Measurements from ENCODE around the gene SLF2. TPM values are rescaled to one million over a fixed set of nuclear protein-coding genes. Genes with fewer than 3 reads are reported as not detected.

Gene SLF2
- total and polyA plus RNA-seq, 2 donors from 2014 or later = 6.7 to 29.6 TPM

DNA sequence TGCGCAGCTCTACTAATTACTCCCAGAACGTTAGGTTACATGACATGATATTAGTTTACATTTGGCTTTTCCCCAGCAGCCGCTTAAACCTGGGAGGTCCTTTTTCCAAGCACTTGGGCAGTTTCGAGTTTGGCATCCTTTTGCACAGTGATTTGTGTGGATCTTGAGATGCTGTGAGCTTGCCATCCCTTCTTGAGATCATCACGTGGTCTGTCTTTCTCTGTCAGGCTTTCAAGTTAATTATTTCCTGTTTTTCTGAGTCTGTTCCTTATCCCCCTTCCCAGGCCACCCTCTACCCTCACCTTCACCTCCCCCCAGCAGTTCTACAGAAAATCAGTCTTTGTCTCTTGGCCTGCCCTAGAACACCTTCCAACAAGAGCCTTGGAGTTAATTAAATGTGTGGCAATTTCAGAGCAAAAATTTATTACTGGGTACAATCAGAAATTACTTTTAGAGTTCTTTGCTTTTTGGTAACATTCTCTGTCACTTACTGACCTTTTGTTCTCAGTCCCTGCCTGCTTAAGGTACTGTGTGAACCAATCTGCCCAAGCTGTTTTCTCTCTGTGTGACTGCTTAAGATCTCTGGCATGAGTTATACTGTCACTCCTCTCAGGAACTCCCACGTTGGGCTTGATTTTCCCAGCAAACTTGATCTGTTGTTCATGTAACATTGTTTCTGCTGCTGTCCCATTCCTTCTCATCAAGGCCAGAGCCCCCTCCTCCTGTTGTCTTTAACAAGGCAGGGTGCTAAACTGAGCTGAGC is 3.1 kb upstream of the SLF2 start:
- Histone ChIP-seq H3K9me3 (ENCODE audit: control insufficient read depth in 2 of 3, insufficient read depth in 1 of 3, low read length in 3 of 3) (no peaks in the 10 kb centered on the region), H3K27me3 (ENCODE audit: control insufficient read depth, insufficient read depth, low read length) (no peaks in the 10 kb centered on the region), H3K4me1 (ENCODE audit: control insufficient read depth in 2 of 3, insufficient read depth in 2 of 3, low read depth in 1 of 3, low read length in 3 of 3) (peaks cover 6 to 12% (median 11%) of the 10 kb centered on the region in 3 donors), H3K9ac (ENCODE audit: low read length in 3 of 3) (no peak overlapping the region), H3K27ac (ENCODE audit: low read depth in 2 of 2, low read length in 2 of 2) (peak overlapping the region in 1 of 2 donors; percentile 2), H3K4me3 (ENCODE audit: low read length in 3 of 3) (no peak overlapping the region), H3K36me3 (ENCODE audit: control insufficient read depth in 2 of 3, insufficient read depth in 3 of 3, low read length in 3 of 3) (no peaks in the 10 kb centered on the region)
- DNase-seq (peak in 4 of 5 donors; percentile 63 to 87 (median 78)), FAIRE-seq (no peak)
- intact Hi-C loops (cut with DNase I) = no loop called here
- TF ChIP-seq, protein P1, sequence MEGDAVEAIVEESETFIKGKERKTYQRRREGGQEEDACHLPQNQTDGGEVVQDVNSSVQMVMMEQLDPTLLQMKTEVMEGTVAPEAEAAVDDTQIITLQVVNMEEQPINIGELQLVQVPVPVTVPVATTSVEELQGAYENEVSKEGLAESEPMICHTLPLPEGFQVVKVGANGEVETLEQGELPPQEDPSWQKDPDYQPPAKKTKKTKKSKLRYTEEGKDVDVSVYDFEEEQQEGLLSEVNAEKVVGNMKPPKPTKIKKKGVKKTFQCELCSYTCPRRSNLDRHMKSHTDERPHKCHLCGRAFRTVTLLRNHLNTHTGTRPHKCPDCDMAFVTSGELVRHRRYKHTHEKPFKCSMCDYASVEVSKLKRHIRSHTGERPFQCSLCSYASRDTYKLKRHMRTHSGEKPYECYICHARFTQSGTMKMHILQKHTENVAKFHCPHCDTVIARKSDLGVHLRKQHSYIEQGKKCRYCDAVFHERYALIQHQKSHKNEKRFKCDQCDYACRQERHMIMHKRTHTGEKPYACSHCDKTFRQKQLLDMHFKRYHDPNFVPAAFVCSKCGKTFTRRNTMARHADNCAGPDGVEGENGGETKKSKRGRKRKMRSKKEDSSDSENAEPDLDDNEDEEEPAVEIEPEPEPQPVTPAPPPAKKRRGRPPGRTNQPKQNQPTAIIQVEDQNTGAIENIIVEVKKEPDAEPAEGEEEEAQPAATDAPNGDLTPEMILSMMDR (IDR thresholded peaks at IDR 0.05; ENCODE audit: borderline replicate concordance, extremely low read depth, insufficient read depth) = no peak

DNA sequence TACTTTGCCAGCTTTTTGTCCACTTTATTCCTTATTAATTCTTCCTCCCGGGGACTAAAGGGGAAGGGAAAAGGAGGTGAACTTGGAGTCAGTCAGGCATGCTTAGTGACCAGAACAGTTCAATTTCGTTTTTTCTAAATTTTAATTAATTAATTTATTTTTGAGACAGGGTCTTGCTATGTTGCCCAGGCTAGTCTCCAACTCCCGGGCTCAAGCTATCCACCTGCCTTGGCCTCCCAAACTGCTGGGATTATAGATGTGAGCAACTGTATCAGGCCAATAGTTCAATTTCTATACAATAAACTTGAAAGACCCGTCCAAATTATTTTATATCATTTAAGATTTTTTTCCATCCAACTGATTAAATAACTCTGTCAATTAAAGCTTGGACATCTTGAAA is 1.3 kb upstream of the SLF2 start:
- no peaks in the 10 kb centered on the region for H3K9me3 ChIP-seq (ENCODE audit: control insufficient read depth in 2 of 3, insufficient read depth in 1 of 3, low read length in 3 of 3)
- peaks cover 8 to 17% (median 11%) of the 10 kb centered on the region in 3 donors for H3K4me1 ChIP-seq (ENCODE audit: control insufficient read depth in 2 of 3, insufficient read depth in 2 of 3, low read depth in 1 of 3, low read length in 3 of 3)
- DNase-seq (no peak), FAIRE-seq (no peak)
- intact Hi-C loops (cut with DNase I) = no loop called here
- H3K4me3 ChIP-seq (ENCODE audit: low read length in 3 of 3) = no peak overlapping the region
- no peak overlapping the region for H3K9ac ChIP-seq (ENCODE audit: low read length in 3 of 3)
- H3K36me3 ChIP-seq (ENCODE audit: control insufficient read depth in 2 of 3, insufficient read depth in 3 of 3, low read length in 3 of 3) = peaks cover 0 to under 1% (median 0%) of the 10 kb centered on the region in 3 donors
- TF ChIP-seq, protein P1 (IDR thresholded peaks at IDR 0.05; ENCODE audit: borderline replicate concordance, extremely low read depth, insufficient read depth) = no peak
- H3K27me3 ChIP-seq (ENCODE audit: control insufficient read depth, insufficient read depth, low read length) = no peaks in the 10 kb centered on the region
- H3K27ac ChIP-seq (ENCODE audit: low read depth in 2 of 2, low read length in 2 of 2) = peak overlapping the region in 1 of 2 donors; percentile 92

DNA sequence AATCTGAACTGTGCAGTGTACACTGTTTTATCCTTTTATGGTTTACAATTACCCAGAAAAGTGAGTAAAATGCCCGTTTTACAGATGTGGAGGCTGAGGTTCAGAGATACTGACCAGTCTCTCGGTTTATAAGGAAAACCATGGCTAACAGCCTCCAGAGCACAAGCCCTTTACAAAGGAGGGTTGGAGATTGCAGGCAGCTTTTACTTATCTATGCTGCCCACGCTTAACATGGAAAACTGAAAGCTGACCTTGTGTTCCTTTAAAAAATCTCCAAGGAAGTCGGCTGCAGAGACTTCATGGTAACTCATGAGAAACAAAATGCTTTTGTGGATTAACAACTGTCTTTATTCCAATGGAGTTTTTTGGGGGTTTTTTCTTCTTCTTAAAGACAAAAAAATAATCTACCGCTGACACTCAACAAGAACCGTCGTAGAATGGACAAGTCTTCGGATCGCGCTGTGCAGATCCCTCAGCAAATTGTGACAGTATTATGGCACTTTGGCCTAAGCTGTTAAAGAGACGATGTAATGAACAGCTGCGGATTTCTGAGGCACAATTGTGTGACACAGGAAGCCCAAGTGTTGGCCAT is 654 bp upstream of the SLF2 start:
- no peaks in the 10 kb centered on the region for H3K27me3 ChIP-seq (ENCODE audit: control insufficient read depth, insufficient read depth, low read length)
- TF ChIP-seq, protein P1 (IDR thresholded peaks at IDR 0.05; ENCODE audit: borderline replicate concordance, extremely low read depth, insufficient read depth) = no peak
- H3K27ac ChIP-seq (ENCODE audit: low read depth in 2 of 2, low read length in 2 of 2) = peak overlapping the region; percentile 90 to 92
- DNase-seq = peak in 1 of 5 donors; percentile 66
- peak overlapping the region; percentile 74 to 89 (median 86) for H3K4me3 ChIP-seq (ENCODE audit: low read length in 3 of 3)
- intact Hi-C loops (cut with DNase I) = no loop called here
- peak overlapping the region; percentile 77 to 92 (median 79) for H3K9ac ChIP-seq (ENCODE audit: low read length in 3 of 3)
- peaks cover 0 to 7% (median 0%) of the 10 kb centered on the region in 3 donors for H3K36me3 ChIP-seq (ENCODE audit: control insufficient read depth in 2 of 3, insufficient read depth in 3 of 3, low read length in 3 of 3)
- FAIRE-seq = no peak
- H3K9me3 ChIP-seq (ENCODE audit: control insufficient read depth in 2 of 3, insufficient read depth in 1 of 3, low read length in 3 of 3) = no peaks in the 10 kb centered on the region
- H3K4me1 ChIP-seq (ENCODE audit: control insufficient read depth in 2 of 3, insufficient read depth in 2 of 3, low read depth in 1 of 3, low read length in 3 of 3) = peaks cover 8 to 17% (median 11%) of the 10 kb centered on the region in 3 donors

Data from kidney (tissue), 14 donors.